Fibroblast of lung (primary cell): Measurements from ENCODE around the gene MIER3. TPM values are rescaled to one million over a fixed set of nuclear protein-coding genes. Genes with fewer than 3 reads are reported as not detected.

Experiments
- DNase-seq, 2 donors: peaks; one replicate each; pipeline versions ENCODE4 v3.0.0 to v3.0.0-alpha.2; 2010; ENCODE audit warnings: low read depth in 2 of 2
- H2AFZ ChIP-seq: 2 replicates; pipeline ENCODE4 v1.5.1; 2012; ENCODE audit warnings: low read length, control low read depth, inconsistent platforms
- H3K27ac ChIP-seq: 2 replicates; pipeline ENCODE4 v1.5.1; 2011; ENCODE audit warnings: low read length, control low read depth; ENCODE audit not compliant: insufficient read depth
- H3K27me3 ChIP-seq: 2 replicates; pipeline ENCODE4 v1.5.1; 2011; ENCODE audit warnings: mild to moderate bottlenecking, low read length; ENCODE audit not compliant: control insufficient read depth, insufficient read depth
- H3K36me3 ChIP-seq: 2 replicates; pipeline ENCODE4 v1.5.1; 2011; ENCODE audit warnings: low read length; ENCODE audit not compliant: control insufficient read depth, insufficient read depth
- H3K4me1 ChIP-seq: 2 replicates; pipeline ENCODE4 v1.5.1; 2011; ENCODE audit warnings: low read length; ENCODE audit not compliant: control insufficient read depth, insufficient read depth; ENCODE audit errors: extremely low read depth
- H3K4me2 ChIP-seq: 2 replicates; pipeline ENCODE4 v1.5.1; 2011; ENCODE audit warnings: low read length, control low read depth; ENCODE audit not compliant: insufficient read depth; ENCODE audit errors: extremely low read depth
- H3K4me3 ChIP-seq, 4 experiments: fragments of 200-600 bp in 1 of 4; sonication (generic) in 1 of 4; replicated peaks in 1 of 4; 2 replicates each; pipeline ENCODE4 v1.5.1; 2011 to 2016; ENCODE audit warnings: low read length in 4 of 4, low read depth in 3 of 4, mild to moderate bottlenecking in 3 of 4, control low read depth in 2 of 4, inconsistent platforms in 1 of 4, mixed read lengths in 1 of 4; ENCODE audit not compliant: insufficient read depth in 1 of 4; ENCODE audit errors: control extremely low read depth in 1 of 4
- H3K79me2 ChIP-seq: 2 replicates; pipeline ENCODE4 v1.5.1; 2012; ENCODE audit warnings: mild to moderate bottlenecking, low read length, inconsistent platforms; ENCODE audit not compliant: control insufficient read depth, insufficient read depth
- H3K9ac ChIP-seq: 2 replicates; pipeline ENCODE4 v1.5.1; 2011; ENCODE audit warnings: mild to moderate bottlenecking, low read length, control low read depth; ENCODE audit not compliant: insufficient read depth
- H3K9me3 ChIP-seq: 2 replicates; pipeline ENCODE4 v1.5.1; 2012; ENCODE audit warnings: low read depth, low read length; ENCODE audit not compliant: control insufficient read depth, insufficient read depth
- H4K20me1 ChIP-seq: 2 replicates; pipeline ENCODE4 v1.5.1; 2011; ENCODE audit warnings: low read length; ENCODE audit not compliant: control insufficient read depth, insufficient read depth; ENCODE audit errors: extremely low read depth
- CTCF ChIP-seq, 2 donors: IDR thresholded peaks in 1 of 2; conservative IDR thresholded peaks in 1 of 2; 1 replicate in 1 of 2; 2 replicates in 1 of 2; pipeline ENCODE4 v1.5.1; 2011 to 2012; ENCODE audit warnings: low read length in 2 of 2, control low read depth in 1 of 2, inconsistent platforms in 1 of 2, low read depth in 1 of 2, mild to moderate bottlenecking in 1 of 2
- EZH2 ChIP-seq: IDR thresholded peaks from 2 replicates; pipeline ENCODE4 v1.5.1; 2012; ENCODE audit warnings: low read length, control low read depth, mild to moderate bottlenecking; ENCODE audit errors: missing control alignments
- polyA plus RNA-seq, 2 donors: library from polyadenylated mRNA; depleted of rRNA in 1 of 2; stranded (reverse) in 1 of 2; unstranded in 1 of 2; fragments of >200 nt; gene quantifications; 2 replicates each; pipeline ENCODE4 v1.2.1, GENCODE V29; 2011 to 2012; ENCODE audit warnings: missing spikeins in 1 of 2
- total RNA-seq: library from RNA; depleted of rRNA; stranded (reverse); fragments of >200 nt; gene quantifications from 2 replicates; pipeline ENCODE4 v1.2.1, GENCODE V29; 2014

MIER3 gene
- total and polyA plus RNA-seq, 2 donors (not counting 1 experiment from before 2014, with no cell fraction given) = 13.2 to 16.9 TPM

- Histone ChIP-seq H3K27me3 (no peaks in the 10 kb centered on the region), H3K4me3 (no peak overlapping the region), H3K4me1 (no peaks in the 10 kb centered on the region), H3K4me2 (no peak overlapping the region), H3K27ac (no peak overlapping the region), H3K9ac (no peak overlapping the region), H2AFZ (no peak overlapping the region), H3K9me3 (no peaks in the 10 kb centered on the region), H3K79me2 (no peaks in the 10 kb centered on the region), H3K36me3 (no peaks in the 10 kb centered on the region), H4K20me1 (peaks cover 2% of the 10 kb centered on the region)
- peak in 1 of 2 donors; percentile 18 for DNase-seq
- TF ChIP-seq CTCF (conservative IDR thresholded peaks at IDR 0.05 in 1 of 2, IDR thresholded peaks at IDR 0.05 in 1 of 2; ENCODE audit: low read depth in 1 of 2, low read length in 2 of 2) (no peak), EZH2 (no peak)
Measured at GRCh38 chr5:56876327-56876726, 75.6 kb downstream of the MIER3 start.

GRCh38 chr5:56873056-56873455 is 78.9 kb downstream of the MIER3 start:
- no peaks in the 10 kb centered on the region for H3K36me3 ChIP-seq
- H4K20me1 ChIP-seq = peaks cover 2% of the 10 kb centered on the region
- no peak overlapping the region for H3K4me2 ChIP-seq
- H3K4me3 ChIP-seq = no peak overlapping the region
- no peaks in the 10 kb centered on the region for H3K9me3 ChIP-seq
- TF ChIP-seq CTCF (conservative IDR thresholded peaks at IDR 0.05 in 1 of 2, IDR thresholded peaks at IDR 0.05 in 1 of 2; ENCODE audit: low read depth in 1 of 2, low read length in 2 of 2) = no peak
- no peak for TF ChIP-seq EZH2
- no peaks in the 10 kb centered on the region for H3K27me3 ChIP-seq
- H3K9ac ChIP-seq = no peak overlapping the region
- DNase-seq = no peak
- no peaks in the 10 kb centered on the region for H3K79me2 ChIP-seq
- no peak overlapping the region for H3K27ac ChIP-seq
- H3K4me1 ChIP-seq = no peaks in the 10 kb centered on the region
- H2AFZ ChIP-seq = no peak overlapping the region

- Histone ChIP-seq H3K27ac (no peak overlapping the region), H3K9ac (no peak overlapping the region), H3K4me2 (no peak overlapping the region), H3K4me1 (no peaks in the 10 kb centered on the region), H3K9me3 (no peaks in the 10 kb centered on the region), H3K79me2 (no peaks in the 10 kb centered on the region), H3K27me3 (no peaks in the 10 kb centered on the region), H3K4me3 (no peak overlapping the region), H3K36me3 (no peaks in the 10 kb centered on the region), H2AFZ (no peak overlapping the region), H4K20me1 (peaks cover 2% of the 10 kb centered on the region)
- no peak for TF ChIP-seq CTCF (conservative IDR thresholded peaks at IDR 0.05 in 1 of 2, IDR thresholded peaks at IDR 0.05 in 1 of 2; ENCODE audit: low read depth in 1 of 2, low read length in 2 of 2)
- TF ChIP-seq EZH2 = no peak
- DNase-seq = no peak
Measured at GRCh38 chr5:56871777-56872176, 80.1 kb downstream of the MIER3 start.

Other genes starting within 250 kb of the MIER3 start
- 6.8 and 10.3 TPM in 2 replicates for gene MAP3K1, start 136.6 kb downstream of the MIER3 start, total RNA-seq
- gene MAP3K1, start 136.6 kb downstream of the MIER3 start, polyA plus RNA-seq = 3.5 and 5.3 TPM in 2 replicates
- 14.9 and 15.5 TPM in 2 replicates for gene SETD9, start 42.5 kb downstream of the MIER3 start, total RNA-seq
- 2.2 and 8.8 TPM in 2 replicates for gene SETD9, start 42.5 kb downstream of the MIER3 start, polyA plus RNA-seq
- 80.9 and 82.1 TPM in 2 replicates for gene GPBP1, start 221.9 kb upstream of the MIER3 start, total RNA-seq
- 45.5 and 50.4 TPM in 2 replicates for gene GPBP1, start 221.9 kb upstream of the MIER3 start, polyA plus RNA-seq